K562 (cell line): Measurements from ENCODE around the gene FAM149B1. TPM values are rescaled to one million over a fixed set of nuclear protein-coding genes. Genes with fewer than 3 reads are reported as not detected.
A peak's percentile ranks its signal among the peaks of the same experiment; 100 is the strongest.

Experiments used
- AFF1 ChIP-seq, 2 experiments: fragments of 450-650 bp; IDR thresholded peaks; 2 replicates each; pipeline ENCODE4 v1.6.1; 2018; ENCODE audit warnings: mild to moderate bottlenecking in 2 of 2, low read depth in 1 of 2; ENCODE audit not compliant: partially characterized antibody in 2 of 2
- HMGN3 ChIP-seq: IDR thresholded peaks from 2 replicates; pipeline ENCODE4 v1.6.1; 2011; ENCODE audit warnings: borderline replicate concordance, low read depth, mild to moderate bottlenecking, mixed read lengths, low read length; ENCODE audit not compliant: insufficient read length; ENCODE audit errors: extremely low read depth
- KDM1A ChIP-seq, 2 experiments: fragments of 450-650 bp; IDR thresholded peaks; 2 replicates each; pipeline ENCODE4 v1.6.1; 2016; ENCODE audit warnings: mild to moderate bottlenecking in 2 of 2
- MCM5 ChIP-seq: fragments of 450-650 bp; IDR thresholded peaks from 2 replicates; pipeline ENCODE4 v1.6.1; 2016; ENCODE audit warnings: low read depth
- NFXL1 ChIP-seq: fragments of 450-650 bp; formaldehyde crosslinking; IDR thresholded peaks from 2 replicates; pipeline ENCODE4 v1.4.0; 2021; ENCODE audit warnings: mild to moderate bottlenecking
- PTRF ChIP-seq: fragments of 450-650 bp; IDR thresholded peaks from 2 replicates; pipeline ENCODE4 v1.6.1; 2016; ENCODE audit warnings: mild to moderate bottlenecking, missing genetic modification characterization, missing compliant biosample characterization
- REST ChIP-seq, 2 experiments: fragments of 450-650 bp; formaldehyde crosslinking in 1 of 2; IDR thresholded peaks; 2 replicates each; pipeline versions ENCODE4 v1.4.0 to v1.6.1; 2014 to 2020; ENCODE audit warnings: mild to moderate bottlenecking in 2 of 2, borderline replicate concordance in 1 of 2, low read depth in 1 of 2
- TARDBP ChIP-seq: fragments of 450-650 bp; IDR thresholded peaks from 2 replicates; pipeline ENCODE4 v1.6.1; 2016
- TOE1 ChIP-seq, 2 experiments: fragments of 450-650 bp in 1 of 2; sonication (generic) in 1 of 2; formaldehyde crosslinking in 1 of 2; IDR thresholded peaks; 2 replicates each; pipeline versions ENCODE4 v1.7.1 to v1.8.0; 2016 to 2022; ENCODE audit warnings: borderline replicate concordance in 2 of 2, mild to moderate bottlenecking in 2 of 2, antibody characterized with exemption in 1 of 2, inconsistent platforms in 1 of 2, low read depth in 1 of 2, missing genetic modification reagents in 1 of 2, moderate library complexity in 1 of 2
- TRIM25 ChIP-seq: fragments of 450-650 bp; IDR thresholded peaks from 2 replicates; pipeline ENCODE4 v1.7.0; 2016; ENCODE audit warnings: borderline replicate concordance
- ZNF184 ChIP-seq: sonication (generic); formaldehyde crosslinking; IDR thresholded peaks from 2 replicates; pipeline ENCODE4 v1.5.0; 2020; ENCODE audit warnings: missing genetic modification reagents
- ZNF586 ChIP-seq: fragments of 450-650 bp; formaldehyde crosslinking; conservative IDR thresholded peaks from 2 replicates; pipeline ENCODE4 v1.4.0; 2020; ENCODE audit warnings: mild to moderate bottlenecking, moderate library complexity
- polyA plus RNA-seq, 8 experiments: library from polyadenylated mRNA; depleted of rRNA in 4 of 8; stranded (reverse) in 5 of 8; unstranded in 3 of 8; fragments of >200 nt; fragmentation: Nextera tagmentation in 2 of 8; fragmentation: Illumina TruSeq in 1 of 8; extraction: Ambion mirVana in 2 of 8; extraction: Trizol in 1 of 8; gene quantifications; 2 replicates each; pipeline versions ENCODE4 v1.2.1 to v1.2.3, GENCODE V29; 2011 to 2014; ENCODE audit warnings: inconsistent platforms in 1 of 8, missing spikeins in 1 of 8
- total RNA-seq, 7 experiments: library from RNA; depleted of rRNA in 6 of 7; stranded (reverse); fragments of >200 nt in 6 of 7; fragmentation: Illumina TruSeq in 2 of 7; extraction: Trizol in 2 of 7; gene quantifications; 2 replicates each; pipeline versions ENCODE4 v1.2.1 to v1.2.3, GENCODE V29; 2011 to 2021; ENCODE audit warnings: low replicate concordance in 1 of 7

Gene FAM149B1
- total and polyA plus RNA-seq, 9 of the 15 experiments (the other 6 are each of a cell fraction or from before 2014, with no cell fraction given) = 4.2 to 18.5 (median 9.3) TPM

- TF ChIP-seq AFF1 (IDR thresholded peaks at IDR 0.05; ENCODE audit: low read depth in 1 of 2, partially characterized antibody in 2 of 2) (peak; percentile 31 to 87), MCM5 (no peak), NFXL1 (CRISPR knock-in tag) (no peak), HMGN3 (peak; percentile 95), TOE1 (IDR thresholded peaks at IDR 0.05; ENCODE audit: borderline replicate concordance) (peak; percentile 54), TOE1 (CRISPR knock-in tag; IDR thresholded peaks at IDR 0.05; ENCODE audit: borderline replicate concordance, low read depth) (no peak), KDM1A (IDR thresholded peaks at IDR 0.05) (no peak), PTRF (tag) (no peak), ZNF586 (CRISPR knock-in tag) (no peak), TRIM25 (no peak), ZNF184 (CRISPR knock-in tag) (no peak), TARDBP (peak; percentile 50; the same call in 1 of the 2 replicates), REST (IDR thresholded peaks at IDR 0.05; ENCODE audit: borderline replicate concordance) (peak; percentile 62; the same call in 1 of the 2 replicates), REST (CRISPR knock-in tag; IDR thresholded peaks at IDR 0.05; ENCODE audit: low read depth) (no peak)
Measured at GRCh38 chr10:73167783-73168464, at the start of gene FAM149B1, which contains the start of gene ECD (continued).
